Hepatocyte (in vitro differentiated cells): ENCODE measurements around the gene DLX1. TPM values are rescaled to one million over a fixed set of nuclear protein-coding genes. Genes with fewer than 3 reads are reported as not detected.

Experiments
- DNase-seq: peaks from one replicate; pipeline ENCODE4 v3.0.0-alpha.2; 2016; ENCODE audit warnings: low spot score
- H2AFZ ChIP-seq: fragments of 200-600 bp; sonication (generic); 2 replicates; pipeline ENCODE4 v1.6.0; 2016; ENCODE audit warnings: antibody characterized with exemption, mild to moderate bottlenecking
- H3K27ac ChIP-seq: fragments of 200-600 bp; sonication (generic); 2 replicates; pipeline ENCODE4 v1.5.1; 2016; ENCODE audit warnings: mild to moderate bottlenecking
- H3K27me3 ChIP-seq: fragments of 200-600 bp; sonication (generic); 2 replicates; pipeline ENCODE4 v1.6.1; 2016
- H3K36me3 ChIP-seq: fragments of 200-600 bp; sonication (generic); replicated peaks from 2 replicates; pipeline ENCODE4 v1.5.1; 2016; ENCODE audit warnings: low read depth; ENCODE audit not compliant: insufficient read depth
- H3K4me1 ChIP-seq: fragments of 200-600 bp; sonication (generic); 2 replicates; pipeline ENCODE4 v1.5.1; 2016; ENCODE audit warnings: mild to moderate bottlenecking, moderate library complexity; ENCODE audit not compliant: insufficient read depth
- H3K4me2 ChIP-seq: fragments of 200-600 bp; sonication (generic); 2 replicates; pipeline ENCODE4 v1.6.0; 2016
- H3K4me3 ChIP-seq: fragments of 200-600 bp; sonication (generic); 2 replicates; pipeline ENCODE4 v1.5.1; 2016; ENCODE audit warnings: mild to moderate bottlenecking
- H3K79me2 ChIP-seq: fragments of 200-600 bp; sonication (generic); 2 replicates; pipeline ENCODE4 v1.6.0; 2017; ENCODE audit warnings: mild to moderate bottlenecking
- H3K9me2 ChIP-seq: fragments of 200-600 bp; sonication (generic); replicated peaks from 2 replicates; pipeline ENCODE4 v1.6.0; 2017; ENCODE audit warnings: mild to moderate bottlenecking; ENCODE audit not compliant: insufficient read depth
- H3K9me3 ChIP-seq: fragments of 200-600 bp; sonication (generic); 2 replicates; pipeline ENCODE4 v1.5.1; 2016; ENCODE audit warnings: low read depth, mild to moderate bottlenecking
- H4K20me1 ChIP-seq: fragments of 200-600 bp; sonication (generic); 2 replicates; pipeline ENCODE4 v1.6.0; 2016; ENCODE audit warnings: mild to moderate bottlenecking; ENCODE audit not compliant: insufficient read depth, poor library complexity, severe bottlenecking
- CTCF ChIP-seq: fragments of 200-600 bp; sonication (generic); IDR thresholded peaks from 2 replicates; pipeline ENCODE4 v1.5.1; 2016; ENCODE audit warnings: antibody characterized with exemption, mild to moderate bottlenecking; ENCODE audit not compliant: poor library complexity
- EZH2 ChIP-seq: fragments of 200-600 bp; sonication (generic); IDR thresholded peaks from 2 replicates; pipeline ENCODE4 v1.6.1; 2016; ENCODE audit warnings: antibody characterized with exemption, mild to moderate bottlenecking, borderline replicate concordance
- EZH2phosphoT487 ChIP-seq: fragments of 200-600 bp; sonication (generic); IDR thresholded peaks from one replicate; pipeline ENCODE4 v1.6.1; 2018; ENCODE audit warnings: antibody characterized with exemption, mild to moderate bottlenecking, low read depth, moderate library complexity; ENCODE audit not compliant: unreplicated experiment, severe bottlenecking
- WGBS: methylation state at CpG from one replicate; pipeline ENCODE4 v1.1.6; 2016; ENCODE audit warnings: low lambda C conversion rate; ENCODE audit errors: missing lambda C conversion rate; 5-methylcytosine and 5-hydroxymethylcytosine counted together
- polyA plus RNA-seq: library from polyadenylated mRNA; unstranded; fragments of >200 nt; fragmentation: Nextera tagmentation; extraction: Ambion mirVana; gene quantifications from 2 replicates; pipeline ENCODE4 v1.2.1, GENCODE V29; 2016
- total RNA-seq: library from RNA; depleted of rRNA; stranded (reverse); fragments of >200 nt; gene quantifications from 2 replicates; pipeline ENCODE4 v1.2.3, GENCODE V29; 2014

The DLX1 gene
- total and polyA plus RNA-seq, 2 experiments from 2014 or later = not detected

GRCh38 chr2:172128484-172128883, 43.2 kb downstream of the DLX1 start:
- H3K79me2 ChIP-seq = no peaks in the 10 kb centered on the region
- DNase-seq = no peak
- H3K9me3 ChIP-seq = no peaks in the 10 kb centered on the region
- H3K4me2 ChIP-seq = no peak overlapping the region
- H2AFZ ChIP-seq = no peak overlapping the region
- no peaks in the 10 kb centered on the region for H3K4me1 ChIP-seq
- no peaks in the 10 kb centered on the region for H4K20me1 ChIP-seq
- H3K36me3 ChIP-seq = no peaks in the 10 kb centered on the region
- TF ChIP-seq EZH2 = no peak
- TF ChIP-seq EZH2phosphoT487 = no peak
- no peak for TF ChIP-seq CTCF
- H3K27me3 ChIP-seq = no peaks in the 10 kb centered on the region
- H3K9me2 ChIP-seq = no peaks in the 10 kb centered on the region
- H3K27ac ChIP-seq = no peak overlapping the region
- H3K4me3 ChIP-seq = no peak overlapping the region

- H3K27ac ChIP-seq = no peak overlapping the region
- no peak overlapping the region for H3K4me2 ChIP-seq
- no peaks in the 10 kb centered on the region for H3K9me3 ChIP-seq
- H3K27me3 ChIP-seq = no peaks in the 10 kb centered on the region
- H4K20me1 ChIP-seq = no peaks in the 10 kb centered on the region
- H2AFZ ChIP-seq = no peak overlapping the region
- H3K36me3 ChIP-seq = no peaks in the 10 kb centered on the region
- no peaks in the 10 kb centered on the region for H3K9me2 ChIP-seq
- H3K4me3 ChIP-seq = no peak overlapping the region
- H3K79me2 ChIP-seq = no peaks in the 10 kb centered on the region
- TF ChIP-seq EZH2phosphoT487 (no peak), CTCF (no peak), EZH2 (no peak)
- H3K4me1 ChIP-seq = no peaks in the 10 kb centered on the region
- no peak for DNase-seq
Measured at GRCh38 chr2:172129404-172129803, 44.1 kb downstream of the DLX1 start.

- no peak for DNase-seq
- H3K4me1 ChIP-seq = no peaks in the 10 kb centered on the region
- no peaks in the 10 kb centered on the region for H3K36me3 ChIP-seq
- H3K79me2 ChIP-seq = no peaks in the 10 kb centered on the region
- H3K27me3 ChIP-seq = no peaks in the 10 kb centered on the region
- WGBS = 61% methylated on average over 5 of the region's 5 CpGs
- no peak overlapping the region for H3K4me3 ChIP-seq
- H3K9me3 ChIP-seq = no peaks in the 10 kb centered on the region
- no peak overlapping the region for H3K4me2 ChIP-seq
- no peaks in the 10 kb centered on the region for H4K20me1 ChIP-seq
- H2AFZ ChIP-seq = no peak overlapping the region
- TF ChIP-seq CTCF (no peak), EZH2 (no peak), EZH2phosphoT487 (no peak)
- no peak overlapping the region for H3K27ac ChIP-seq
- H3K9me2 ChIP-seq = no peaks in the 10 kb centered on the region
Measured at GRCh38 chr2:172131713-172132555, 46.6 kb downstream of the DLX1 start.

GRCh38 chr2:172134270-172134669, 49.0 kb downstream of the DLX1 start:
- H3K79me2 ChIP-seq = no peaks in the 10 kb centered on the region
- H3K27me3 ChIP-seq = no peaks in the 10 kb centered on the region
- no peak overlapping the region for H2AFZ ChIP-seq
- H3K27ac ChIP-seq = no peak overlapping the region
- 84% methylated on average over 3 of the region's 3 CpGs for WGBS
- DNase-seq = no peak
- no peak for TF ChIP-seq CTCF
- TF ChIP-seq EZH2 = no peak
- TF ChIP-seq EZH2phosphoT487 = no peak
- no peaks in the 10 kb centered on the region for H4K20me1 ChIP-seq
- no peaks in the 10 kb centered on the region for H3K9me2 ChIP-seq
- no peak overlapping the region for H3K4me3 ChIP-seq
- no peaks in the 10 kb centered on the region for H3K36me3 ChIP-seq
- no peaks in the 10 kb centered on the region for H3K4me1 ChIP-seq
- H3K4me2 ChIP-seq = no peak overlapping the region
- H3K9me3 ChIP-seq = no peaks in the 10 kb centered on the region
